ENCODE results near the gene DERL3.

- TF ChIP-seq, protein P1, sequence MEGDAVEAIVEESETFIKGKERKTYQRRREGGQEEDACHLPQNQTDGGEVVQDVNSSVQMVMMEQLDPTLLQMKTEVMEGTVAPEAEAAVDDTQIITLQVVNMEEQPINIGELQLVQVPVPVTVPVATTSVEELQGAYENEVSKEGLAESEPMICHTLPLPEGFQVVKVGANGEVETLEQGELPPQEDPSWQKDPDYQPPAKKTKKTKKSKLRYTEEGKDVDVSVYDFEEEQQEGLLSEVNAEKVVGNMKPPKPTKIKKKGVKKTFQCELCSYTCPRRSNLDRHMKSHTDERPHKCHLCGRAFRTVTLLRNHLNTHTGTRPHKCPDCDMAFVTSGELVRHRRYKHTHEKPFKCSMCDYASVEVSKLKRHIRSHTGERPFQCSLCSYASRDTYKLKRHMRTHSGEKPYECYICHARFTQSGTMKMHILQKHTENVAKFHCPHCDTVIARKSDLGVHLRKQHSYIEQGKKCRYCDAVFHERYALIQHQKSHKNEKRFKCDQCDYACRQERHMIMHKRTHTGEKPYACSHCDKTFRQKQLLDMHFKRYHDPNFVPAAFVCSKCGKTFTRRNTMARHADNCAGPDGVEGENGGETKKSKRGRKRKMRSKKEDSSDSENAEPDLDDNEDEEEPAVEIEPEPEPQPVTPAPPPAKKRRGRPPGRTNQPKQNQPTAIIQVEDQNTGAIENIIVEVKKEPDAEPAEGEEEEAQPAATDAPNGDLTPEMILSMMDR (IDR thresholded peaks at IDR 0.05; ENCODE audit: low read length): no peak
- TF ChIP-seq EZH2 (IDR thresholded peaks at IDR 0.05; ENCODE audit: borderline replicate concordance, low read length): no peak
These were observed 16.6 kb downstream of the DERL3 start for GRCh38 chr22:23822101-23822671.
